A549 (cell line): ENCODE results near the gene NTSR1. TPM values are rescaled to one million over a fixed set of nuclear protein-coding genes. Genes with fewer than 3 reads are reported as not detected.

Experiments
- ATAC-seq, 2 experiments: fragments of 200-7000 bp in 1 of 2; fragments of >200 bp in 1 of 2; cut with Nextera tagmentation in 1 of 2; cut with Tn5 transposase in 1 of 2; 3 replicates each; pipeline versions ENCODE4 v1.8.0 to v1.9.1; 2018 to 2020; ENCODE audit warnings: mild to moderate bottlenecking in 1 of 2, moderate library complexity in 1 of 2
- CTCF ChIA-PET: fragments of 300-600 bp; sonication (Branson Sonifier 250); formaldehyde crosslinking; extraction: SDS; loops from one replicate; lab custom pipeline; 2021; ENCODE audit warnings: antibody characterized with exemption, inconsistent platforms; lab: Yijun Ruan, JAX
- POLR2A ChIA-PET: fragments of 350-600 bp; formaldehyde crosslinking; extraction: SDS; loops from one replicate; lab custom pipeline; 2021; ENCODE audit warnings: antibody characterized with exemption, inconsistent platforms; lab: Yijun Ruan, JAX
- DNase-seq, 2 experiments: peaks; one replicate each; pipeline versions ENCODE4 v3.0.0 to v3.0.0-alpha.2; 2011 to 2016; ENCODE audit warnings: low read depth in 1 of 2, low spot score in 1 of 2
- FAIRE-seq: peaks from 2 replicates; lab custom pipeline; 2011; peaks lifted over from hg19 to GRCh38; lab: Jason Lieb, UNC
- H3K27ac ChIP-seq, 2 experiments: fragments of >200 bp; sonication (Bioruptor Twin); formaldehyde crosslinking; 3 replicates each; pipeline ENCODE4 v1.5.1; 2016 to 2017
- H3K4me1 ChIP-seq: fragments of >200 bp; sonication (Bioruptor Twin); formaldehyde crosslinking; 3 replicates; pipeline ENCODE4 v1.6.1; 2016
- H3K4me2 ChIP-seq: fragments of >200 bp; sonication (Bioruptor Twin); formaldehyde crosslinking; 3 replicates; pipeline ENCODE4 v1.6.1; 2016
- H3K4me3 ChIP-seq: fragments of >200 bp; sonication (Bioruptor Twin); formaldehyde crosslinking; 3 replicates; pipeline ENCODE4 v1.5.1; 2016
- H3K9me3 ChIP-seq: fragments of >200 bp; sonication (Bioruptor Twin); formaldehyde crosslinking; 3 replicates; pipeline ENCODE4 v1.6.1; 2016
- BHLHE40 ChIP-seq: IDR thresholded peaks from 2 replicates; pipeline ENCODE4 v1.6.1; 2012; ENCODE audit warnings: low read depth, low read length, inconsistent platforms
- CBX8 ChIP-seq: fragments of 200-600 bp; sonication (generic); IDR thresholded peaks from 2 replicates; pipeline ENCODE4 v1.6.1; 2016
- CEBPB ChIP-seq, 2 experiments: fragments of >200 bp in 1 of 2; sonication (Bioruptor Twin) in 1 of 2; formaldehyde crosslinking in 1 of 2; IDR thresholded peaks; 2 replicates each; pipeline ENCODE4 v1.6.1; 2012 to 2016
- EHF ChIP-seq: fragments of 250-450 bp; sonication (Bioruptor Pico); IDR thresholded peaks from 2 replicates; pipeline ENCODE4 v1.5.0; 2020; ENCODE audit warnings: mild to moderate bottlenecking
- EP300 ChIP-seq, 2 experiments: fragments of >200 bp; sonication (Bioruptor Twin); formaldehyde crosslinking; IDR thresholded peaks; 2 replicates in 1 of 2; 3 replicates in 1 of 2; pipeline ENCODE4 v1.6.1; 2016 to 2017
- FOSB ChIP-seq: fragments of 250-450 bp; sonication (Bioruptor Pico); IDR thresholded peaks from 2 replicates; pipeline ENCODE4 v1.5.0; 2020; ENCODE audit warnings: mild to moderate bottlenecking, moderate library complexity
- FOSL2 ChIP-seq, 2 experiments: fragments of 450-650 bp in 1 of 2; fragments of >200 bp in 1 of 2; sonication (Bioruptor Twin) in 1 of 2; formaldehyde crosslinking; IDR thresholded peaks; 2 replicates each; pipeline versions ENCODE4 v1.5.0 to v1.6.1; 2016 to 2020; ENCODE audit warnings: mild to moderate bottlenecking in 1 of 2, moderate library complexity in 1 of 2
- GATA3 ChIP-seq: IDR thresholded peaks from 2 replicates; pipeline ENCODE4 v1.6.1; 2012; ENCODE audit warnings: borderline replicate concordance
- HDAC2 ChIP-seq: fragments of 200-600 bp; sonication (generic); IDR thresholded peaks from 2 replicates; pipeline ENCODE4 v1.6.1; 2016
- HES2 ChIP-seq: fragments of >200 bp; sonication (Bioruptor Twin); formaldehyde crosslinking; IDR thresholded peaks from 2 replicates; pipeline ENCODE4 v1.6.1; 2016
- HEYL ChIP-seq: fragments of 250-450 bp; sonication (Bioruptor Pico); IDR thresholded peaks from 2 replicates; pipeline ENCODE4 v1.8.0; 2021; ENCODE audit warnings: mild to moderate bottlenecking, moderate library complexity
- JUNB ChIP-seq: fragments of >200 bp; sonication (Bioruptor Twin); formaldehyde crosslinking; IDR thresholded peaks from 2 replicates; pipeline ENCODE4 v1.6.1; 2016
- KDM5A ChIP-seq: fragments of 200-600 bp; sonication (generic); IDR thresholded peaks from 2 replicates; pipeline ENCODE4 v1.6.1; 2016; ENCODE audit warnings: antibody characterized with exemption, mild to moderate bottlenecking
- MAFK ChIP-seq: fragments of 450-650 bp; IDR thresholded peaks from 2 replicates; pipeline ENCODE4 v1.6.1; 2014; ENCODE audit not compliant: partially characterized antibody
- MAZ ChIP-seq: fragments of 150-350 bp; IDR thresholded peaks from 2 replicates; pipeline ENCODE4 v1.6.1; 2014; ENCODE audit warnings: antibody characterized with exemption, low read depth, low read length, borderline replicate concordance
- NPAS2 ChIP-seq: fragments of 250-450 bp; sonication (Bioruptor Pico); IDR thresholded peaks from 2 replicates; pipeline ENCODE4 v1.8.0; 2022; ENCODE audit warnings: mild to moderate bottlenecking, moderate library complexity, borderline replicate concordance
- PBX3 ChIP-seq: IDR thresholded peaks from 2 replicates; pipeline ENCODE4 v1.6.1; 2012
- PHF8 ChIP-seq: fragments of 200-600 bp; sonication (generic); IDR thresholded peaks from 2 replicates; pipeline ENCODE4 v1.6.1; 2016; ENCODE audit warnings: low read depth, mild to moderate bottlenecking, antibody characterized with exemption, moderate library complexity, borderline replicate concordance
- RAD21 ChIP-seq, 2 experiments: fragments of >200 bp in 1 of 2; sonication (Bioruptor Twin) in 1 of 2; formaldehyde crosslinking in 1 of 2; IDR thresholded peaks in 1 of 2; conservative IDR thresholded peaks in 1 of 2; 2 replicates in 1 of 2; 3 replicates in 1 of 2; pipeline ENCODE4 v1.6.1; 2012 to 2018; ENCODE audit warnings: inconsistent platforms in 1 of 2
- RARB ChIP-seq: fragments of 250-450 bp; sonication (Bioruptor Pico); IDR thresholded peaks from 2 replicates; pipeline ENCODE4 v1.8.0; 2021; ENCODE audit warnings: mild to moderate bottlenecking, moderate library complexity
- REST ChIP-seq: fragments of 200-600 bp; sonication (generic); IDR thresholded peaks from 2 replicates; pipeline ENCODE4 v1.6.1; 2016; ENCODE audit warnings: antibody characterized with exemption, mild to moderate bottlenecking, moderate library complexity
- RNF2 ChIP-seq: fragments of 200-600 bp; sonication (generic); IDR thresholded peaks from 2 replicates; pipeline ENCODE4 v1.6.1; 2016; ENCODE audit warnings: low read depth, mild to moderate bottlenecking, antibody characterized with exemption, moderate library complexity, borderline replicate concordance
- TFCP2L1 ChIP-seq: fragments of 250-450 bp; sonication (Bioruptor Pico); IDR thresholded peaks from 2 replicates; pipeline ENCODE4 v1.5.0; 2021; ENCODE audit warnings: mild to moderate bottlenecking
- TP53 ChIP-seq: fragments of 250-450 bp; sonication (Bioruptor Pico); IDR thresholded peaks from 2 replicates; pipeline ENCODE4 v1.5.0; 2021; ENCODE audit warnings: mild to moderate bottlenecking, moderate library complexity
- ZC3H11A ChIP-seq: fragments of 450-650 bp; IDR thresholded peaks from 2 replicates; pipeline ENCODE4 v1.6.1; 2014; ENCODE audit warnings: antibody characterized with exemption, mild to moderate bottlenecking
- ZFP36 ChIP-seq: fragments of 450-650 bp; IDR thresholded peaks from 2 replicates; pipeline ENCODE4 v1.6.1; 2014; ENCODE audit warnings: borderline replicate concordance; ENCODE audit not compliant: partially characterized antibody
- WGBS: methylation state at CpG from one replicate; pipeline ENCODE4 v1.1.6; 2017; ENCODE audit errors: missing lambda C conversion rate; 5-methylcytosine and 5-hydroxymethylcytosine counted together
- polyA plus RNA-seq, 4 experiments: library from polyadenylated mRNA; depleted of rRNA in 3 of 4; stranded (reverse); fragments of >200 nt; fragmentation: RNase III in 1 of 4; extraction: RNeasy Plus Mini Kit Qiagen cat#74134 plus additional on column Dnase treatment in 1 of 4; gene quantifications; 2 replicates in 3 of 4; 3 replicates in 1 of 4; pipeline ENCODE4 v1.2.3, GENCODE V29; 2011 to 2017

Gene NTSR1
- polyA plus RNA-seq, 2 of the 4 experiments (the other 2 are of a cell fraction) = 0.03 TPM; not detected in 1

GRCh38 chr20:62742979-62743776 lies 34.5 kb downstream of the NTSR1 start (continued):
- TF ChIP-seq CBX8 (no peak), HES2 (no peak), GATA3 (no peak), RNF2 (no peak), BHLHE40 (no peak), ZC3H11A (no peak), PHF8 (no peak), HEYL (CRISPR knock-in tag) (no peak), TFCP2L1 (CRISPR knock-in tag) (no peak)
- TF ChIP-seq, all 56 proteins: peak for 0

GRCh38 chr20:62743777-62744317 lies 35.2 kb downstream of the NTSR1 start:
- DNase-seq (no peak), ATAC-seq (no peak), FAIRE-seq (no peak)
- H3K4me2 ChIP-seq = no peak overlapping the region
- H3K4me1 ChIP-seq = peaks cover 21% of the 10 kb centered on the region
- CTCF ChIA-PET = interaction anchor here (2.6 kb wide), 1 partner anchor 40 kb away, joined by 6 read pairs; no protein-coding TSS in a partner anchor
- no peak overlapping the region for H3K27ac ChIP-seq
- 80% methylated on average over 20 of the region's 20 CpGs for WGBS
- TF ChIP-seq TFCP2L1 (CRISPR knock-in tag) (no peak), EHF (CRISPR knock-in tag) (no peak), FOSL2 (IDR thresholded peaks at IDR 0.05) (no peak), FOSL2 (CRISPR knock-in tag; IDR thresholded peaks at IDR 0.05) (no peak), KDM5A (no peak), RNF2 (no peak), BHLHE40 (no peak), RAD21 (conservative IDR thresholded peaks at IDR 0.05 in 1 of 2, IDR thresholded peaks at IDR 0.05 in 1 of 2) (no peak), NPAS2 (no peak), HDAC2 (no peak), FOSB (no peak), MAZ (no peak), TP53 (no peak), CEBPB (IDR thresholded peaks at IDR 0.05) (no peak), REST (no peak), EP300 (IDR thresholded peaks at IDR 0.05) (no peak), RARB (CRISPR knock-in tag) (no peak), MAFK (no peak), ZFP36 (no peak), JUNB (no peak), PBX3 (no peak)
- no peak overlapping the region for H3K4me3 ChIP-seq
- no peaks in the 10 kb centered on the region; the same call in 2 of the 3 replicates for H3K9me3 ChIP-seq
- POLR2A ChIA-PET = no interaction called here
